ENCODE results near the gene SEPHS2.
A peak's percentile ranks its signal among the peaks of the same experiment; 100 is the strongest.
"Not testable (repeated sequence)": the region's sequence is repeated elsewhere in the genome, so short reads cannot be mapped to it uniquely, and the experiment has no call there.

Gene SEPHS2

GRCh38 chr16:30461426-30461825, 15.8 kb upstream of the SEPHS2 start:
- not testable (repeated sequence) for DNase-seq

- DNase-seq = no peak
Observed at GRCh38 chr16:30459456-30459855, 13.8 kb upstream of the SEPHS2 start.

GRCh38 chr16:30458561-30459394, 13.1 kb upstream of the SEPHS2 start:
- DNase-seq = no peak

- DNase-seq = no peak
Observed at GRCh38 chr16:30457743-30458560, 12.3 kb upstream of the SEPHS2 start.

GRCh38 chr16:30457256-30457655, 11.6 kb upstream of the SEPHS2 start:
- no peak for DNase-seq

- DNase-seq = no peak
Observed at GRCh38 chr16:30456302-30456701, 10.6 kb upstream of the SEPHS2 start.

GRCh38 chr16:30452709-30453580, 7.3 kb upstream of the SEPHS2 start:
- DNase-seq = not testable (repeated sequence)

- no peak for DNase-seq
Observed at GRCh38 chr16:30449116-30449435, 3.4 kb upstream of the SEPHS2 start.

GRCh38 chr16:30447512-30448226, 2.0 kb upstream of the SEPHS2 start:
- no peak for DNase-seq

GRCh38 chr16:30446203-30446595, 525 bp upstream of the SEPHS2 start:
- DNase-seq = no peak

- no peak for DNase-seq
Observed at GRCh38 chr16:30445149-30445407, 596 bp downstream of the SEPHS2 start.

GRCh38 chr16:30444231-30445148, 1.2 kb downstream of the SEPHS2 start:
- no peak for DNase-seq

GRCh38 chr16:30443631-30444030, 2.0 kb downstream of the SEPHS2 start:
- DNase-seq = no peak

- DNase-seq = no peak
Observed at GRCh38 chr16:30439720-30440348, 5.8 kb downstream of the SEPHS2 start.

GRCh38 chr16:30438835-30439234, 6.8 kb downstream of the SEPHS2 start:
- DNase-seq = no peak

- DNase-seq = no peak
Observed at GRCh38 chr16:30437511-30438046, 8.1 kb downstream of the SEPHS2 start.

- no peak for DNase-seq
Observed at GRCh38 chr16:30434852-30435251, 10.8 kb downstream of the SEPHS2 start.

- no peak for DNase-seq
Observed at GRCh38 chr16:30430428-30430970, 15.2 kb downstream of the SEPHS2 start.

- DNase-seq = peak; percentile 97
Observed at GRCh38 chr16:30429678-30430427, 15.8 kb downstream of the SEPHS2 start, which contains the start of gene DCTPP1. TSS of gene DCTPP1 (minus strand) at chr16:30430030. CDS start at chr16:30429980, 50 bp downstream.

- DNase-seq = no peak
Observed at GRCh38 chr16:30429418-30429677, 16.3 kb downstream of the SEPHS2 start.
